ENCODE measurements around the gene PRELID2. TPM values are rescaled to one million over a fixed set of nuclear protein-coding genes. Genes with fewer than 3 reads are reported as not detected.

The PRELID2 gene
- total and polyA plus RNA-seq, 2 donors (not counting 3 experiments of a cell fraction or from before 2014, with no cell fraction given), result 3.2 to 16.4 TPM

DNA sequence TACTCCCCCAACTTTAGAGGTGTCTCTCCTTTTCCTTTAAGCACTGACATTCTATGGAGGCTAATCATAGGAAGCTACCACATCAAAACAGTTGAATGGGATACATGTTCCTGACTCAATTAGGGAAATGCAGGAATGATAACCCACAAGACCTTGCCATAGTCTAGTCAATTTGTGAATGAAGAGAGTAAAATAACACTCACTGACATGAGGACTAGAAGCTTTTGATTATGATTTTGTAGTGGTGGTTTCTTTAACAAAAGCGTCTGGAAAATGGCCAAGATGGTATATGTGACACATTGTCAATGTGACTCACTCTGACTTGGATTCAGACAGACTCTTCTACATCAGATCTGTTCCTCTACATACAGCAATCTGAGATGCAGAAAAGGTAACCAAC lies 13.7 kb upstream of the PRELID2 start:
- H3K9ac ChIP-seq (replicated peaks; ENCODE audit: extremely low read depth, insufficient read depth, low read length), result no peak overlapping the region
- peak; percentile 62 for FAIRE-seq
- peaks cover 9% of the 10 kb centered on the region for H3K4me1 ChIP-seq (ENCODE audit: control insufficient read depth, extremely low read depth, insufficient read depth, low read length)
- no peaks in the 10 kb centered on the region for H3K27me3 ChIP-seq (ENCODE audit: control insufficient read depth in 2 of 2, insufficient read depth in 2 of 2, low read length in 2 of 2)
- CTCF ChIA-PET, result interaction anchor here (0.9 to 1.7 kb wide), 3 partner anchors 12 to 39 kb away, joined by 4 to 13 read pairs (median 4); partner anchors contain the start of gene PRELID2
- peak overlapping the region; percentile 14 for H2AFZ ChIP-seq (ENCODE audit: low read depth, low read length)
- intact Hi-C loops (cut with micrococcal nuclease), result no loop called here
- POLR2A ChIA-PET, result no interaction called here
- no peak overlapping the region for H3K27ac ChIP-seq (ENCODE audit: insufficient read depth, low read depth, low read length)
- H4K20me1 ChIP-seq (replicated peaks; ENCODE audit: control insufficient read depth, extremely low read depth, insufficient read depth, low read length), result no peaks in the 10 kb centered on the region
- dilution Hi-C loops (cut with MboI; ENCODE audit: extremely low pct_ligation_motif_present, low sequenced_read_pairs), result no loop called here
- DNase-seq (ENCODE audit: low read depth, low spot score), result peak; percentile 33
- no peak overlapping the region for H3K4me2 ChIP-seq (ENCODE audit: insufficient read depth, low read length)
- H3K9me3 ChIP-seq (replicated peaks; ENCODE audit: control insufficient read depth, insufficient read depth, low read length), result no peaks in the 10 kb centered on the region
- TF ChIP-seq POLR2A (IDR thresholded peaks at IDR 0.05; ENCODE audit: low read depth, low read length) (no peak), MYC (IDR thresholded peaks at IDR 0.05; ENCODE audit: low read depth, low read length) (no peak), EZH2 (IDR thresholded peaks at IDR 0.05; ENCODE audit: borderline replicate concordance, low read depth, low read length, severe bottlenecking) (no peak), POLR2AphosphoS5 (IDR thresholded peaks at IDR 0.05; ENCODE audit: insufficient read depth, low read depth, low read length) (no peak), GATA2 (IDR thresholded peaks at IDR 0.05; ENCODE audit: insufficient read depth, insufficient read length, low read depth, low read length) (peak; percentile 42), JUN (IDR thresholded peaks at IDR 0.05; ENCODE audit: borderline replicate concordance, insufficient read depth, insufficient read length, low read depth) (no peak), FOS (IDR thresholded peaks at IDR 0.05; ENCODE audit: borderline replicate concordance, insufficient read depth, low read length) (peak; percentile 71)
- TF ChIP-seq, protein P1, sequence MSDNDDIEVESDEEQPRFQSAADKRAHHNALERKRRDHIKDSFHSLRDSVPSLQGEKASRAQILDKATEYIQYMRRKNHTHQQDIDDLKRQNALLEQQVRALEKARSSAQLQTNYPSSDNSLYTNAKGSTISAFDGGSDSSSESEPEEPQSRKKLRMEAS (IDR thresholded peaks at IDR 0.05; ENCODE audit: insufficient read depth, insufficient read length), result no peak
- TF ChIP-seq, protein P2, sequence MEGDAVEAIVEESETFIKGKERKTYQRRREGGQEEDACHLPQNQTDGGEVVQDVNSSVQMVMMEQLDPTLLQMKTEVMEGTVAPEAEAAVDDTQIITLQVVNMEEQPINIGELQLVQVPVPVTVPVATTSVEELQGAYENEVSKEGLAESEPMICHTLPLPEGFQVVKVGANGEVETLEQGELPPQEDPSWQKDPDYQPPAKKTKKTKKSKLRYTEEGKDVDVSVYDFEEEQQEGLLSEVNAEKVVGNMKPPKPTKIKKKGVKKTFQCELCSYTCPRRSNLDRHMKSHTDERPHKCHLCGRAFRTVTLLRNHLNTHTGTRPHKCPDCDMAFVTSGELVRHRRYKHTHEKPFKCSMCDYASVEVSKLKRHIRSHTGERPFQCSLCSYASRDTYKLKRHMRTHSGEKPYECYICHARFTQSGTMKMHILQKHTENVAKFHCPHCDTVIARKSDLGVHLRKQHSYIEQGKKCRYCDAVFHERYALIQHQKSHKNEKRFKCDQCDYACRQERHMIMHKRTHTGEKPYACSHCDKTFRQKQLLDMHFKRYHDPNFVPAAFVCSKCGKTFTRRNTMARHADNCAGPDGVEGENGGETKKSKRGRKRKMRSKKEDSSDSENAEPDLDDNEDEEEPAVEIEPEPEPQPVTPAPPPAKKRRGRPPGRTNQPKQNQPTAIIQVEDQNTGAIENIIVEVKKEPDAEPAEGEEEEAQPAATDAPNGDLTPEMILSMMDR (IDR thresholded peaks at IDR 0.05; ENCODE audit: extremely low read depth in 1 of 2, insufficient read depth in 1 of 2, low read depth in 1 of 2, low read length in 2 of 2), result no peak
- H3K9me1 ChIP-seq (replicated peaks; ENCODE audit: control insufficient read depth, extremely low read depth, insufficient read depth, low read length), result no peaks in the 10 kb centered on the region
- H3K36me3 ChIP-seq (ENCODE audit: control insufficient read depth in 2 of 2, extremely low read depth in 1 of 2, insufficient read depth in 2 of 2, low read length in 2 of 2), result no peaks in the 10 kb centered on the region
- no peak overlapping the region for H3K4me3 ChIP-seq (replicated peaks in 1 of 3; ENCODE audit: insufficient read depth in 1 of 3, low read depth in 1 of 3, low read length in 3 of 3)
- no peaks in the 10 kb centered on the region for H3K79me2 ChIP-seq (ENCODE audit: control insufficient read depth, insufficient read depth, low read length)
- no TSS peak for BruUV-seq (replicated peaks)
